DMS53 treated with DMSO at 0.1 percent for 48 hours (cell line): ENCODE results near the gene PPL.
"Not testable (repeated sequence)": the region's sequence is repeated elsewhere in the genome, so short reads cannot be mapped to it uniquely, and the experiment has no call there.

Experiments used
- DNase-seq: peaks from one replicate; lab custom pipeline; 2025; ENCODE audit not compliant: unreplicated experiment; lab: John Stamatoyannopoulos, UW

PPL gene

DNA sequence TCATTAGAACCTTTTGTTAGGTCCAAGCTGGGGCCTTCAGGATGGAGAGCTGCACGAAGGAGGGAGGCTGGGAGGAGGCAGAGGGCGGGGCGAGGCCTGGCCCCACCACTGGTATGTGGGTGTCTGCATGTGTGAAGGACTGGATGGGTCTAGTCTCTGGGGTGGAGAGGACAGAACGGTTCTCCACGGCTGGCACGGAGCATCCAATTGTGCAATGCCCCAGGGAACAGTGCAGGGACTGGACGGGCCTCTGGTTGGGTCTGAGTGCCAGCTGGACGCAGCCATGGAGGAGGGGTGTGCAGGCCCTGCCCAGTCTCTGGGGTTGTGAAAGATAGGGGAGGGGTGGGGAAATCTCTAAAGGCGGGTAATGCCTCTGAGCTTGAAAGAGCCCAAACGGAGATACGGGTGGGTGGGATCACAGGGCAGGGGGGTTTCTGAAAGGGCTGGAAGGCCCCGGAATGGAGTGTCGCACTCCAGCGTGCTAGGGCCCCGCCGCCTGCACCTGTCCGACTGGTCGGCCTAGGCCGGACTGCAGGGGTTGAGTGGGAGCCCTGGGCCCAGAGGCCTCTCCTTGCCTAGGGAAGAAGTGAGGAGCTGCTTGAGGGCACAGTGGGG is 1.6 kb downstream of the PPL start:
- DNase-seq: no peak

DNA sequence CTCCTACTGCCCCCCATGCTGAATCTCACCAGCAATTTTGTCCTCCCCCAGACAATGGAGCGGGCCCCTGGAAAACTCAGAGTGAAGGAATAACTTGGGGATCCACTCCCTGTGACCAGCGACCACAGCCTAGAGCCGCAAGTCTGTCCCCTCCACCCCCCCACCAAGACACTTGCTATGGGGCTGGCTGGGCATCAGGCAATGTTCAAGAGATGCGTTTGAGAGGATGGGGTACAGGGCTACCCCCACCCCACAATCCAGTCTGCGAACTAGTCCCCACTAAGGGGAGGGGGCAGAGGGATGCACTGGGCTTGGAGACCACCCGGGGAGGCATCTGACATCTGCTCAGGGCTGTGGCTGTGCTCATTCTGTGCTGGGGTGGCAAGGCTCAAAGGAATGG is 2.4 kb downstream of the PPL start:
- no peak for DNase-seq

DNA sequence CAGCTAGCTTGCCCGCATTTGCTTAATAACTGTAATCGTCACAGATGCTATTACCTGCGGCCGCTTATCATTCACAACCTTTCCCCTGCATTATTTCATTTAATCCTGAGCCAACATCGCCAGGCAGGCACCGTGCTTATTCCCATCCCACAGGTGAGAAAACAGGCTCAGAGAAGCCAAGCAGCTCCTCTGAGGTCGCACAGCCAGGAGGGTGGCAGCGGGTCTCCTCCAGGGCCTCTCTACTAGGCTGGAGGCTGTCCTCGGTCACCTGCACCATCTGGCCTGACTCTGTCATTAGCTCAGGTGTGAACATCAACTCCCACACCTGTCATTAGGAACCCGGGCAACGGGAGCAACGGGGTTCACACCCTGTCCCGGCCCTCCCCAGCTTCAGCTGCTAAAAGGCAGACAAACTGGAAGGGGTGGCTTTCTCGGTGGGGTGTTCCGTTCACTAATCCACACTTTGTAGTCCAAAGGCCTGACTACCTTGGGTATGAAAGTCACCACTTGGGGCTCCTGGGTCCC is 3.0 kb downstream of the PPL start:
- DNase-seq: no peak

DNA sequence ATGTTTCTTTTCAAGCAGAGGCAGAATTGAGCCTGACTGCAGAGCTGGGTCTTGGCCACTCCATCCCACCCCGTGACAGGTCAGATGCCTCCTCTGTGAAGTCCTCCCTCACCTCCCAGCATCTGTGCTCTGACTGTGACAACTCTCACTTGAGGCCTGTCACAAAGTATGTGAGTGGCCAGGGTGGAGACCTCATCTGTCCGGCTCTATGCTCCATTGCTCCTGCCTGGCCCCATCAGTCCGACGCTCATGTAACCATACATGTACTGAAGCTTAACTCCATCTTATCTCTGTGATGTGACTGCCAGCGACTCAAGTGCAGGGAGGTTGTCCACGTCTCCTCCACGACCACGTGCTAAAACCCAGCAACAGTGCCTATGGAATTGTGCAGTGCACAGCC is 3.5 kb downstream of the PPL start:
- no peak for DNase-seq

DNA sequence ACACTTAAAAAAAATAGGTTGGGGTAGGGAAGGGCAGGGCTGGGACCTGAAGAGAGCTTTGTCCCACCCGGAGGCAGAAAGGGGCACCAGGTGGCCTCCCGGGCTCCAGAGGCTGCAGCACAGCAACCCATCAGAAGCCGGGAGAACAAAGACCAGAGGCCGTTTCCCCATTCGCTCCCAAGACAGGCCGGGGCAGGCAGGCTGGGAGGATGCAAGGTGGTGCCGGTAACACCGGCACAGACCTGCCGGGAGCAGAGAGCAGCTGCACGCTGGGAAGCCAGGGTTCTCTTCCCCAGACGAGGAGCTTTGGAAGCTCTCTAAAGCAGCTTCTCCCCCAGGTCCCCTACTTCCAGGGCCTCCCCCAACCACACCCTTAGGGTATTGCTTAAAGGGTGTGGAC is 5.6 kb downstream of the PPL start:
- DNase-seq: no peak

DNA sequence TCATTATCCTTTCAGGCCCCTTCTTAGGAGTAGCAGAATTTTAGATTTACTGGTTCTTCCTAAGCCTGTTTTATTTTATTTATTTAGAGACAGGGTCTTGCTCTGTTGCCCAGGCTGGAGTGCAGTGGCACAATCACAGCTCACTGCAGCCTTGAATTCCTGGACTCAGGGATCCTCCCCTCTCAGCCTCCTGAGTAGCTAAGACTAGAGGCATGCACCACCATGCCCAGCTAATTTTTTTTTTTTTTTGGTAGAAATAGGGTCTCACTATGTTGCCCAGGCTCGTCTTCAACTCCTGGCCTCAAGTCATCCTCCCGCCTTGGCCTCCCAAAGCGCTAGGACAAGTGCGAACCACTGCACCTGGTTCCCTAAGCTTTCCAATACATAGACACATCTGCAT is 7.3 kb downstream of the PPL start:
- DNase-seq: not testable (repeated sequence)

DNA sequence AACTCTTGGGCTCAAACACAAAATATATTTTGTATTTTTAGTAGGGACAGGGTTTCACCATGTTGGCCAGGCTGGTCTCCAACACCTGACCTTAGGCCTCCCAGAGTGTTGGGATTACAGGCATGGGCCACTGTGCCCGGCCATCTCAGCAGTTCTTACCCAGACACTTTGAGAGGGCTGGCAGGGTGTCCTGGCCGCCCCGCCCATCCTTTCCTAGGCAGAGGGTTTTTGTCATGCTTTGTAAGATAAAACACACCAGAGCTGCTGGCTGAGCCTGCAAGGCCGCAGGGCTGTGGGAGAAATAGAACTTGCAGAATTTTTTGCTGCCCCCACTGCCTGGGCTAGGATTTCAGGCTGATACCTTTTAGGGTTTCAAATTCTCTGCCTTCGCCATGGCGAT is 8.7 kb downstream of the PPL start:
- DNase-seq: no peak

DNA sequence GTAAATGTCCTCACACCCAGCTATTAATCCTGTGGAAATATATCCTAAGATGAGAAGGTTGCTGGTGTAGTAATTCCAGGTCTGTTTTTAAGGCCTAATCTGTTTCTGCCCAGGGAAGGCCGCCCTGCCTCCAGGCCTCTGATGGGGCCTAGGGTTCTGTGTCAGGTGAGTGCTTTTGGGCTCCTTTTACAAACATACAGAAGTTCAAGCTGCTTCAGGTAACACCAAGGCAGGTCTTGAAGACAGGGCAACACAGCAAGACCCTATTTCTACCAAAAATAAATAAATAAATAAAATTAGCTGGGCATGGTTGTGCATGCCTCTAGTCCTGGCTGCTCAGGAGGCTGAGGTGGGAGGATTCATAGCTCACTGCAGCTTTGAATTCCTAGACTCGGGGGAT is 9.3 kb downstream of the PPL start:
- DNase-seq: no peak

DNA sequence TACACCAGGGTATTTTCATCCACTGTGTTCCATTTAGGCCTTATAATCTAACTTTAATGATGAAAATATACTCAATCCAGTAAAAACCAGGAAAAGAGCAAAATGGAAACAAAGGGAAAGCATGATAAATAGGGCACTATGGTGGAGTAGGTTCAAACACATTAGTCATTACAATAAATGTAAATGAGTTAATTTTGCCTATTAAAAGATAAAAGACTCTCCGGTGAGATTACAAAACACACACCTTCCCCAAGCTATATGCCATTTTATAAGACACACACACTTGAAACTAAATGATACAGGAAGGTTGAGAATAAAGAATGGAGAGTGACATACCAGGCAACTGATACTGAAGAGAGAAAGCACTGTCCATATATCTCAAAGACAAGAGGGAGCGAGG is 10.0 kb downstream of the PPL start:
- DNase-seq: no peak

DNA sequence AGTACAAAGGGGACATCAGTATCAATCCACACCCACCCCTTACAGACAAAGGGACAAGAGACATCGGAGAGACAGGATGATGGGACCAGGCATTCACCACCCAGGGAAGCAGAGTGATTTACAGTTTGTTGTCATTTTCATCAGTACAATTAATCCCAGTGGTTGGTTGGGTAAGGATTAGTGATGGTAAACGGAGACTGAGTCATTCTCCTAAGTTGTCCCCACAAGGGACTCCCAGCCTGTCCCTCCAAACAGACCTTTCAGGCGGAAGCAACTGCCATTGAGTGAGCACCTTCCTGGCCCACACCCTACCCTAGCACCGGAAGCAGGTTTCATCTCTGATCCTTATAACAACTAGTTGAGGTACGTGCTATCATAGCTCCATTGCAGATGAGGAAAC is 11.2 kb downstream of the PPL start:
- no peak for DNase-seq

DNA sequence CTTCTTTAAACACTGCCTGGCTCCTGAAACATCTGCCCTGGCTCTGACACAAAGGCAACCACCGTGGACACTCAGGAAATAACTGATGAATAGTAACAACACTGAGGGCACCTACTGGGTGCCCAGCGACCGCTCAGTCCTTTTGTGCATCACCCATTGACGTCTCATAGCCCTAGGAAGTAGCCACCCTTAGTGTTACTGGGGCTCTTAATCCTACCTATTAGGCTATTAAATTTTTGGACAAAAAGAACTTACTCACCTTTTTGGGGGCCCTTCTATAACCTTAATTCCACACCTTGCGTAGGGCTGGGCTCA is 11.7 kb downstream of the PPL start:
- DNase-seq: no peak

DNA sequence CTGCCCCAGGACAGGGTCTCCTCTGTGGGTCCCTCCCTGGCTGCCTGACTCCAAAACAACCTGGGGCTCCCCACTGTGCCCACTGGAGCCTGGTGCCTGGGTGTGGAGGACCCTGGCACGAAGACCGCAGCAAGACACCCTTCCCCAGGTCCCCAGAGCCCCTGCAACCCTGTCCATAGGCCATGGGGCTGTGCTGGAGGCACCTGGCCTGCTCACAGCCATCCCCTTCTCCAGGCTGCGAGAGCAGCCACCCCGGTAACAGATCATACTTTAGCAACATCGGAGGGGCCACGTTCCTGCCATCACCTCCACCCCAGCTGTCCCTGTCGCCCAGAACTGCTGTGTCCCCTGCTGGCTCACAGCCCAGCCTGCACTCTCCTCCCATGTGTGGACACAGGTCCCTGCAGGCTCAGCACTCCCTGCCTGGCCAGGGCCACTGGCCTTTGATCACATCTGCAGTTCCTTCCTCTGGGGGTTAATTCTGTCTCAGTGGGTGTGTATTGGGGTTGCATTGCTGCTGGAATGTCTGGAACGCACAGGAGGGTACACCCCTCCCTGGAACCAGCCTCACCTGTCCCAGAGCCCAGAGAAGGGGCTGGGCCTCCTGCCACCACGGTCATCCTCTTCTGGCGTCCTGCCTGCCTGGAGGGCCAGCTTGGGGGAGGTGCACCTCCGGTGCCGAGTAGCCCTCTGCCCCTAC is 12.2 kb downstream of the PPL start:
- no peak for DNase-seq

DNA sequence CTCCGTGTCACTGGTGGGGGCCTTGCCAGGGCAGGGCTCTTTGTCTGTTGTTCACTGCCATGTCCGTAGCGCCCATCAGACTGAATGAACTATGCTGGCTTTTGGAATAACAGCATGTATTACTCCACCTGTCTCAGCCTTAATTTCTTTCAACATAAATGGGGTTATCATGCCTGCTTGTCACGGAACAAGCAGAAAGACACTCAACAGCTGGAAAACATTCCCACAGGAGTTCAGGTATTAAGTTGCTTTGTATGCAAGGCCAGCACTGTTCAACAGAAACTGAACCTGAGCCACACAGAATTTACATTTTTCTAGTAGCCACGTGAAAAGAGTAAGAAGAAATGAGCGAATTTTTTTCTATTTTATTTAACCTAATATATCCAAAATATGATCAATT is 13.1 kb downstream of the PPL start:
- no peak for DNase-seq

DNA sequence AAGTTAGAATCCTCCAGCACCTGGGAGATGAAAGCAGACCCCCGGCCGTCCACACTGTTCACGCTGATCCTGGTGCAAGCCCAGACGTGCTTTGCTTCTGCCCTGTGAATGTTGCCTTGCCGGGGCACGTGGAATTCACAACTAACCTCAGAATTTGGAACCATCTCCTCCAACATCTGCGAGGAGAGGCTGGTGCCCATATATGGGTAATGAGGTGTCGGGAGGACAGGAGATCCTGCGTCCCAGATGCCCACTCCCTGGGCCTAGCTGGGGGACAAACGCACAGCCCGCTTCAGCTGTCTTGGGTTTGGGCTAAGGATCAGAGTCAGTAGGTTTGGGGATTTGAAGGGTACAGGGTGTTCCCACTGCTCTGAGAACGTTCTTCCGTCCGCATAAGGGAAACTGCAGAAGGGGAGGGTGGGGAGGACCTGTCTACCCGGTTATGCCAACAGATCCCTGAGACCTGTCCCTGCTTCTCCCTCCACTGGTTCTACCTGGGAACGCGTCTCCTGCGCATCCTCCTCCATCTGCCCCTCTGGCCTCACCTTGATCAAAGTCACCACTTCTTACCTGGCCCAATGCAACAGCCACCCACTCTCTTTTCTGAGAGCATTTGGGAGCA is 14.1 kb downstream of the PPL start:
- no peak for DNase-seq

DNA sequence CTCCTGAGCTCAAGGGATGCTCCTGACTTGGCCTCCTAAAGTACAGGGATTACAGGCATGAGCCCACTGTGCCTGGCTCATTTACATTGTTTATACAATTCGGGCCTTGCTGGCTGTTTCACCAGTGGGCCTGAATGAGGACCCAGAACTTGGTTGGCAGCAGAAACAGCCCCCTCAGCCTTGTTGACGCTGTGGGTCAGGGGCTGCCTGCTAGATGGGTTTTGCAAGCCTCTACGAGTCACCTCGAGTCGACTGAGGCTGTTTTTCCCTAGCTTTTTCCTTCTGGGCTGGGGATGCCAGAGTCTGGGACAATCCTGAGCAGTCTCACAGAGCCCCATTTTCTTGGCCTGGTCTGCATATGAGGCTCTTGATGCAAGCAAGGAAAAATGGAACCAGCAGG is 16.1 kb downstream of the PPL start:
- DNase-seq: no peak

DNA sequence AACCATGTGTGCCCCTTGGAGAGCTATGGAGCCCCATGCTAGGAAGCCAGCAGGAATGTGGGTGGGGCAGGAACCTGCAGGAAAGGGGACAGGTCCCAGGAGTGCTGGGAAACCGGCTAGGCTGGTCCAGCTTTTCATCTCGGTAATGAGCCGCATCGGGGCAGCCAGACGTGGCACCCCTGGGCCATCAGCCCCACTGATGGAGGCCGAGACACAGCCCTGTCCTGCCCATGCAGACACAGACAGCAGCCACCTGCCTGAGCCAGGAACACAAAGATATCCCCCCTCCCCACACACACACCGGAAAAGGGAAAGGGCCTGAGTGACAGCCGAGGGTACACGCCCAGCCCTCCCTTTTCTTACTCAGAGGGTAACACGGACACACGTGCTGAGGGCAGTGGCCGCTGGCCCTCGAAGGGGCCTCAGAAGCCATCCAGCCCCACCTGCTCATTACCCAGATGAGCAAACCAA is 18.1 kb downstream of the PPL start:
- no peak for DNase-seq

DNA sequence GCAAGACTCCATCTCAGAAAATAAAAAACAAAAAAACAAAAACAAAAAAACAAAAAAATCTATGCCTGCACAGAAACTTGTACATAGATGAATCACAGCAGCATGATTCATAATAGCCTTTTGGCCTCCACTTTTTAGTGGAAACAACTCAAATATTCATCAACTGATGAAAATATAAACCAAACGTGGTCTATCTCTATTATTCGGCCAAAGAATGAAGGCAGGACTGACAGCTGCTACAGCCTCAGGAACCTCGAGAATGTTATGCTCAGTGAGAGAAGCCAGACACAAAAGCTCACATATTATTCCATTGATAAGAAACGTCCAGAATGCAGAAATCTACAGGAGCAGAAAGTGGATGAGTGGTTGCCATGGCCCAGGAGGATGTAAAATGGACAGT is 19.8 kb downstream of the PPL start:
- DNase-seq: no peak

DNA sequence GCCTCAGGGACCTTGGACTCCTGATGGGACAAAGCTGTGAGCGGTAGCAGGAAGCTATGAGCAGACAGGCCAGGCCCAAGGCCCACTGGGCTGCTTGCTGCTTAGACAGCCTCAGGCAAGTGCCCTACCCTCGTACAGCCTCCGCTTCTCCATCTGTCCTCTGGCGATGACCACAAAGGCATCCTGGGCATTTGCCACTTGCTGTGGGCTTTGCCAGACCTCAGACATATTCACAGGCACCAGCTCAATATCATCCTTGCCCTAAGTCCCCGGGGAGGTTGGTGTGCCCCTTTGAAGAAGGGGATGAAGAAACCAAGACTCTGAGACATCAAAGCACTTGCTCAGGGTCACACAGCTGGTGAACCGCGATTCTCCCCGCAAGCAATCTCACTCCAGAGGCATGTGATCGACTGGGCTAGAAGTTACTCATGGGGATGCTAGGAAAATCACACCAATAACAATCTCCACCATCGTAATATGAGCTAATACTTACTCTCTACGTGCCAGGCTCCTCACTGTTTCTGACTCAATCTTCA is 21.7 kb downstream of the PPL start:
- no peak for DNase-seq

DNA sequence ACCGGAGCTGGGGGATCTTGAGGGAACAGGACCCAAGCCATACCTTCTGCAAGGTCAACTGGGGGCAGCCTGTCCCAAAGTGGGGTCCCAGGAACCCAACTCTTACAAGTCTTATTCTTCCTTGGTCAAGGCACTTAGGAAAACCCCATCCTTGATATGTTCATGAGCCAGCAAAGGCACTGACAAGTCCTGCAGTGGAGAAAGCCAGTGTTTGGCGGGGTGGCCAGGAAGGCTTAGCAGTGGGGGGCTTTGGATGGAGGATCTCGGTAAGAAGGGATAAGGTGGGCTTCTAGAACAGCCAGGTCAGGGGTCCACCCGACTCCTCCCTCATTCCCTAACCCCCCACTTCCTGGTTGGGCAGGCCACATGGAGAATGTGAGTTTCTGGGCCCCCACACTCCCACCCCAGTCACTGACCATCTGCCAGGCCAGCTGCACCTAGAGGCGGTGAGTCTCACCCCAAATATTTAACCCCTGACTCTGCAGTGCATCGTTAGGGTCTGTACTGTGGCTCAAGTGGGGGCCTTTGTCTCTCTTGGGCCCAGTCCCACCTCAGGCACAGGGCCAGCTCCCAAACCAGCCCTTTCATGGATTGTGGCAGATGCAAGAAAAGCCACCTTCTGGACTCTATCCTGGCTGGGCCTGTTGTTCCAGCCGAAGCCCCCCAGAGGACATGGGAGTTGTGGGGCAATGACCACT is 22.3 kb downstream of the PPL start:
- no peak for DNase-seq

DNA sequence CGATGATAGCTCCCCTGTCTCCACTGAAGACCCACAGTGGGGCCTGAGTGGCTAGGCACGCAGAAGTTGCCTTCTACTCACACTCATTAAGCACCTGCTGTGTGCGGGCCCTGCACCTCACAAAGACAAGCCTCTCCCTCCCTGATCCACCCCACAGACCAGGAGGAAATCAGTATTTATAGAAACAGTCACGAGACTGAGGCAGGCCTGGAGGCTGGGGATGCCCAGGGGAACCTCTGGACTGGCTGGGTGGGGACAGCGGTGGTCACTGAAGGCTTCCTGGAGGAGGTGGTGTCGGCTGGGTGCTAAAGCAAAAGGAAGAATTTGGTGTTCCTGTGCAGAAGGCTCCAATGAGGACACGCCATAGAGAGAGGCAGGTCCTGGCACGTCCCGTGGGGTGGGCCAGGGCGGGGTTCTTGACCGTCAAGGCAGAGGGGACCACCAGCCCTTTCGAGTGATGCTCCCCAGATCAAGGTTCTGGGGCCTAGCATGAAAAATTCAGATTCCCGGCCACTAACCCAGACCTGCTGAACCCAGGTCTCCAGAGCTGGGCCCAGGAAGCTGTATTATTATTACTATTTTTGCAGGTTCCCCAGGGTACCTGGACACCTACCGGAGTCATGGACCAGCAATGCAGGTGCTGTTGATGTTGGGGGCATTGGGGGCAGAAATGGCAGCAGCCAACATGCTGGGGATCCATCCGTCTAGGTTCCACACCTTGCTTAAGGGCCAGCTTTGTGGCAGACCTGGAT is 23.0 kb downstream of the PPL start:
- DNase-seq: no peak
